Breast epithelium (tissue), 4 donors: ENCODE data around the gene ACTN4. TPM values are rescaled to one million over a fixed set of nuclear protein-coding genes. Genes with fewer than 3 reads are reported as not detected.

ENCODE experiments used
- DNase-seq, 2 donors: peaks; one replicate each; pipeline ENCODE4 v3.0.0-alpha.2; 2019; ENCODE audit warnings: low spot score in 2 of 2
- H3K27ac ChIP-seq, 2 donors: fragments of 200-600 bp; sonication (generic) in 1 of 2; one replicate each; pipeline ENCODE4 v1.5.1; 2016 to 2019; ENCODE audit warnings: mild to moderate bottlenecking in 1 of 2
- H3K27me3 ChIP-seq, 2 donors: fragments of 200-600 bp; sonication (generic) in 1 of 2; one replicate each; pipeline versions ENCODE4 v1.5.1 to v1.6.0; 2017 to 2019; ENCODE audit warnings: control low read depth in 1 of 2, mild to moderate bottlenecking in 1 of 2
- H3K36me3 ChIP-seq: fragments of 200-600 bp; one replicate; pipeline ENCODE4 v1.5.1; 2019
- H3K4me1 ChIP-seq, 2 donors: fragments of 200-600 bp; sonication (generic); one replicate each; pipeline ENCODE4 v1.5.1; 2016 to 2019; ENCODE audit warnings: control low read depth in 1 of 2
- H3K4me3 ChIP-seq, 3 donors: fragments of 200-600 bp; sonication (generic); 1 replicate in 2 of 3; 2 replicates in 1 of 3; pipeline ENCODE4 v1.5.1; 2016 to 2019; ENCODE audit warnings: mild to moderate bottlenecking in 3 of 3, moderate library complexity in 2 of 3
- H3K9me3 ChIP-seq, 2 donors: fragments of 200-600 bp; sonication (generic) in 1 of 2; one replicate each; pipeline ENCODE4 v1.5.1; 2016 to 2019; ENCODE audit warnings: control low read depth in 1 of 2
- CTCF ChIP-seq, 3 donors: fragments of 450-650 bp; IDR thresholded peaks; one replicate each; pipeline ENCODE4 v1.5.1; 2016 to 2017; ENCODE audit warnings: antibody characterized with exemption in 3 of 3, mild to moderate bottlenecking in 3 of 3, moderate library complexity in 3 of 3
- POLR2A ChIP-seq: fragments of 450-650 bp; IDR thresholded peaks from one replicate; pipeline ENCODE4 v1.6.1; 2016; ENCODE audit warnings: antibody characterized with exemption, mild to moderate bottlenecking, moderate library complexity
- POLR2AphosphoS5 ChIP-seq, 3 donors: sonication (generic); formaldehyde crosslinking; IDR thresholded peaks; one replicate each; pipeline ENCODE4 v1.6.1; 2017; ENCODE audit warnings: antibody characterized with exemption in 3 of 3
- intact Hi-C: fragments of 100-400 bp; cut with DNase I; formaldehyde crosslinking; loops from one replicate; pipeline ENCODE4 v1.15.1; 2023; ENCODE audit warnings: low total_unique reads
- total RNA-seq, 3 donors: library from RNA; depleted of rRNA; stranded (reverse); fragments of >200 nt; gene quantifications; one replicate each; pipeline ENCODE4 v1.1.0, GENCODE V29; 2016

The ACTN4 gene
- total RNA-seq, 3 donors from 2014 or later, result 182 to 296 (median 269) TPM

DNA sequence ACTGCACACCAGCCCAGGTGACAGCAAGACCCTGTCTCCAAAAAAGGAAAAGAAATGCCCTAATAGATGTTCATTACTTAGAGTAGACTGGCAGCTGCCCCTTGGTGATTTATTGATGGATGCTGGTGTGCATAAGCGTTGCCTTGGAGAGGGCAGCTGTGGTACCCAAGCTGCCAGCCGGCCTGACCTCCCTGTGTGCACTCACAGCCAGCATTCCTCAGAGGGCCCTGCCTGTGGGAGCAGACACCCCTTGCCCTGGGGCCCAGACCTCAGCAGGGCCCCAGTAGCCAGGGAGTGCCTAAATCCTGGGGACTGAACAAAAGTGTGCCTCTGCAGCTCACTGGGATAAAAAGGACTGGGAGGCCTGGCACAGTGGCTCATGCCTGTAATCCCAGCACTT is 7.8 kb upstream of the ACTN4 start:
- no peak for TF ChIP-seq POLR2A
- TF ChIP-seq CTCF (IDR thresholded peaks at IDR 0.05), result no peak
- TF ChIP-seq POLR2AphosphoS5 (IDR thresholded peaks at IDR 0.05), result no peak
- no peak overlapping the region for H3K27ac ChIP-seq
- no peak for DNase-seq
- no peak overlapping the region for H3K4me3 ChIP-seq
- H3K4me1 ChIP-seq, result peaks cover 0 to 4% of the 10 kb centered on the region in 2 donors
- intact Hi-C loops, result no loop called here
- H3K27me3 ChIP-seq, result no peaks in the 10 kb centered on the region
- no peaks in the 10 kb centered on the region for H3K9me3 ChIP-seq
- H3K36me3 ChIP-seq, result no peaks in the 10 kb centered on the region

- Histone ChIP-seq H3K9me3 (no peaks in the 10 kb centered on the region), H3K4me3 (peak overlapping the region in 1 of 3 donors; percentile 25), H3K36me3 (no peaks in the 10 kb centered on the region), H3K27me3 (no peaks in the 10 kb centered on the region), H3K27ac (peak overlapping the region in 1 of 2 donors; percentile 48), H3K4me1 (no peaks in the 10 kb centered on the region)
- intact Hi-C loops, result no loop called here
- DNase-seq, result no peak
- TF ChIP-seq CTCF (IDR thresholded peaks at IDR 0.05), result no peak
- TF ChIP-seq POLR2A, result no peak
- no peak for TF ChIP-seq POLR2AphosphoS5 (IDR thresholded peaks at IDR 0.05)
Observed at GRCh38 chr19:38640368-38640767, 7.1 kb upstream of the ACTN4 start.

GRCh38 chr19:38642176-38642575 is 5.3 kb upstream of the ACTN4 start:
- H3K4me1 ChIP-seq, result no peaks in the 10 kb centered on the region
- H3K36me3 ChIP-seq, result no peaks in the 10 kb centered on the region
- H3K27me3 ChIP-seq, result no peaks in the 10 kb centered on the region
- no peaks in the 10 kb centered on the region for H3K9me3 ChIP-seq
- TF ChIP-seq POLR2A, result no peak
- no peak for TF ChIP-seq POLR2AphosphoS5 (IDR thresholded peaks at IDR 0.05)
- TF ChIP-seq CTCF (IDR thresholded peaks at IDR 0.05), result no peak
- no peak overlapping the region for H3K27ac ChIP-seq
- no peak overlapping the region for H3K4me3 ChIP-seq
- DNase-seq, result no peak
- intact Hi-C loops, result no loop called here

- no peak for TF ChIP-seq CTCF (IDR thresholded peaks at IDR 0.05)
- no peak for TF ChIP-seq POLR2A
- no peak for TF ChIP-seq POLR2AphosphoS5 (IDR thresholded peaks at IDR 0.05)
- Histone ChIP-seq H3K27me3 (no peaks in the 10 kb centered on the region), H3K4me3 (no peak overlapping the region), H3K36me3 (no peaks in the 10 kb centered on the region), H3K27ac (no peak overlapping the region), H3K9me3 (no peaks in the 10 kb centered on the region), H3K4me1 (peaks cover 0 to 5% of the 10 kb centered on the region in 2 donors)
- intact Hi-C loops, result loop anchor here (5.0 kb wide), 1 partner anchor 203 kb away; the partner anchor contains the start of gene HNRNPL
- no peak for DNase-seq
Observed at GRCh38 chr19:38644719-38645118, 2.7 kb upstream of the ACTN4 start.

DNA sequence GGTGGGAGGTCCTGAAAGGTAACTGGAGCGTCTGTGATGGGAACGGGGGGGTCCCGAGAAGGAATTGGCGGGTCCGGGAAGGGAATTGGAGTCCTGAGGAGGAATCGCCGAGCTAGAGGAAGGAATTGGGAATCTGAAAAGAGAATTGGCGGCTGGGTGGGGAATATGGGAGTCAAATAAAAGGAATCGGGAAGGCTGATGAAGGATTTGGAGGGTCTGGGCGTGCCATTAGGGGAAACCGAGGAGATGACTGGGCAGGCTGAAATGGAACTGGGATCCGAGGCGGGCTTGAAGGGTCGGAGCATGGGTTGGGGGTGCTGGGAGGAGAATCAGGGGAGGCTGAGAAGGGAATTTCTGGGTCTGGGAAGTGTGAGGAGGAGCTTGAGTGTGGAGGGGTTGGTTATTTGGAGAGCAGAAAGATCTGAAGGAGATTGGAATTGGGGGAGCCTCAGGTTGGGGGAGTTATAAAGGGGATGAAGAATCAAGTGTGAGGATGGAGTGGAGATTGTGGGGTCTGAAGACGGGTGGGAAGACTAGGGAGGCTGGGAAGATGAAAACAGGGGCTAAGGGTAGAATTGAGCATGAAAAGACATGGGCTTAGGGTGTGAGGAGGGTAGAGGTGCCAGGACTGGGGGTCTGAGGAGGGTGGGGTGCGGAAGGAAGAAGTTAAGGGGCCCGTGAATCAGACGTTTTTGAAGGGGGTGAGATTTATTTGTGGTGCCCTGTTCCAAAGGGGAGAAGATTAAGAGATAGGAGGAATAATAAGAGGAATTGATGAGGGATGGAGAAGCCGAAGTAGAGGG is 718 bp downstream of the ACTN4 start:
- Histone ChIP-seq H3K27ac (peak overlapping the region; percentile 98 to 99), H3K36me3 (no peaks in the 10 kb centered on the region), H3K4me1 (peaks cover 4 to 28% of the 10 kb centered on the region in 2 donors), H3K27me3 (no peaks in the 10 kb centered on the region), H3K4me3 (peak overlapping the region; percentile 95 to 100 (median 95)), H3K9me3 (no peaks in the 10 kb centered on the region)
- intact Hi-C loops, result loop anchor here (5.0 kb wide), 1 partner anchor 199 kb away; the partner anchor contains the start of gene HNRNPL
- no peak for DNase-seq
- TF ChIP-seq CTCF (IDR thresholded peaks at IDR 0.05), result no peak
- TF ChIP-seq POLR2AphosphoS5 (IDR thresholded peaks at IDR 0.05), result no peak
- TF ChIP-seq POLR2A, result no peak
